IMR-90 (cell line): ENCODE results near the gene NAV2.

Experiments
- CTCF ChIP-seq: conservative IDR thresholded peaks from 2 replicates; pipeline ENCODE4 v1.5.1; 2012; ENCODE audit warnings: mild to moderate bottlenecking, low read depth, low read length, improper control_type of control experiment
- MAFK ChIP-seq: IDR thresholded peaks from 2 replicates; pipeline ENCODE4 v1.6.1; 2012; ENCODE audit warnings: low read depth, low read length, improper control_type of control experiment
- POLR2A ChIP-seq: IDR thresholded peaks from 2 replicates; pipeline ENCODE4 v1.6.1; 2012; ENCODE audit warnings: mild to moderate bottlenecking, low read depth, low read length
- RAD21 ChIP-seq: IDR thresholded peaks from 2 replicates; pipeline ENCODE4 v1.6.1; 2012; ENCODE audit warnings: low read length, improper control_type of control experiment

DNA sequence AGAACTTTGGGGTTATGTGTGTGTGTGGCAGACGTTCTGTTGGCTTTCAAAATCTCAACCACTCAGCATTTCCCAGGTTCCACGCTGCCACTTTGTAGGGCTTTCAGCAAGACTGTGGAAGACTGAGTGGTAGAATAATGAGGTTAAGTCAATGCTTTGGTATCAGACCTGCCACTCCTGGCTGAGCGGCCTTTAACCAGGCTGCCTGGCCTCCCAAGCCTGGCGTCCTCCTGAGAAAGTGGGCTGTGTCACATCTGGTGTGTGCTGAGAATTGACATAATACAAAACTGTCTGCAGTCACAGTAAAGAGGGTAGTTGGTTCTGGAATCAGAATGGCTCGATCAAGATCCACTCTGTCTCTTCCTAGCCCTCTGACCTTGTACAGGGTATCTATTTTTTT, 321.2 kb downstream of the NAV2 start:
- TF ChIP-seq POLR2A (no peak), RAD21 (no peak), CTCF (no peak), MAFK (no peak)
